Motor neuron (in vitro differentiated cells): ENCODE results near the gene STK32A. TPM values are rescaled to one million over a fixed set of nuclear protein-coding genes. Genes with fewer than 3 reads are reported as not detected.

Source experiments
- ATAC-seq, 8 experiments: fragments of 200-7000 bp; cut with Tn5 transposase; replicated peaks in 6 of 8; 2 replicates each; pipeline ENCODE4 v1.8.0; 2021; ENCODE audit warnings: mild to moderate bottlenecking in 8 of 8, moderate library complexity in 8 of 8
- H3K27ac ChIP-seq, 2 donors: fragments of 250-450 bp; sonication (Bioruptor Pico); 2 replicates each; pipeline ENCODE4 v1.9.0; 2021; ENCODE audit warnings: antibody characterized with exemption in 2 of 2, mild to moderate bottlenecking in 2 of 2, moderate library complexity in 1 of 2
- H3K4me1 ChIP-seq, 2 donors: fragments of 250-450 bp; sonication (Bioruptor Pico); replicated peaks in 1 of 2; 2 replicates each; pipeline ENCODE4 v1.6.1; 2021; ENCODE audit warnings: antibody characterized with exemption in 2 of 2, mild to moderate bottlenecking in 2 of 2, moderate library complexity in 1 of 2
- H3K4me3 ChIP-seq, 5 donors: fragments of 250-450 bp; sonication (Bioruptor Pico); 2 replicates each; pipeline ENCODE4 v1.9.0; 2021; ENCODE audit warnings: antibody characterized with exemption in 5 of 5, mild to moderate bottlenecking in 5 of 5, moderate library complexity in 4 of 5
- WGBS, 10 experiments: fragments of 450-650 bp; shearing (Covaris generic); methylation state at CpG; one replicate each; pipeline ENCODE4 v1.0.0; 2022; 5-methylcytosine and 5-hydroxymethylcytosine counted together
- in situ Hi-C, 9 experiments: fragments of 400-800 bp; cut with MboI; loops; one replicate each; pipeline ENCODE4 v1.15.0; 2021; ENCODE audit warnings: low sequenced_read_pairs in 9 of 9, low pct_unique_long_range_greater_than_20kb in 2 of 9; ENCODE audit not compliant: unreplicated experiment in 9 of 9
- total RNA-seq, 8 experiments: library from RNA; unstranded; fragments of 300-600 nt; gene quantifications; 2 replicates each; pipeline versions ENCODE4 v1.2.3 to v1.2.4, GENCODE V29; 2022

Gene STK32A
- total RNA-seq, 8 experiments from 2014 or later = 4.2 to 58.6 (median 26.5) TPM

GRCh38 chr5:147426640-147427327 is 192.0 kb downstream of the STK32A start:
- in situ Hi-C loops = no loop called here
- peak in 1 of 8 experiments; percentile 40 for ATAC-seq
- WGBS, 10 experiments = 63 to 100% (median 78%) methylated on average over 1 to 3 of the region's 3 CpGs; no CpG with 5 or more reads in 1 of the 10 experiments

GRCh38 chr5:147427521-147428401 is 192.9 kb downstream of the STK32A start:
- Histone ChIP-seq H3K4me3 (no peak overlapping the region), H3K27ac (no peak overlapping the region), H3K4me1 (peaks cover 3 to 15% of the 10 kb centered on the region in 2 donors)
- ATAC-seq = peak in 4 of 8 experiments; percentile 23 to 73 (median 48)
- 17 to 86% (median 60%) methylated on average over 1 of the region's 1 CpG; no CpG with 5 or more reads in 3 of the 10 experiments for WGBS, 10 experiments
- in situ Hi-C loops = no loop called here

More at GRCh38 chr5:147426640-147427327, 192.0 kb downstream of the STK32A start:
- Histone ChIP-seq H3K4me1 (peaks cover 0 to 10% of the 10 kb centered on the region in 2 donors), H3K27ac (no peak overlapping the region), H3K4me3 (no peak overlapping the region)

- in situ Hi-C loops = no loop called here
- ATAC-seq = no peak
- Histone ChIP-seq H3K27ac (no peak overlapping the region), H3K4me1 (peaks cover 3 to 15% of the 10 kb centered on the region in 2 donors), H3K4me3 (no peak overlapping the region)
- 20 to 100% (median 95%) methylated on average over 1 to 2 of the region's 2 CpGs; no CpG with 5 or more reads in 2 of the 10 experiments for WGBS, 10 experiments
These were observed 195.8 kb downstream of the STK32A start for GRCh38 chr5:147430628-147431027.

GRCh38 chr5:147431586-147431985 is 196.8 kb downstream of the STK32A start:
- no peak for ATAC-seq
- Histone ChIP-seq H3K4me1 (peaks cover 3 to 12% of the 10 kb centered on the region in 2 donors), H3K27ac (no peak overlapping the region), H3K4me3 (no peak overlapping the region)
- 50 to 100% (median 90%) methylated on average over 1 to 3 of the region's 3 CpGs; no CpG with 5 or more reads in 5 of the 10 experiments for WGBS, 10 experiments
- in situ Hi-C loops = no loop called here

GRCh38 chr5:147432323-147432722 is 197.5 kb downstream of the STK32A start:
- peaks cover 5 to 6% of the 10 kb centered on the region in 2 donors for H3K4me1 ChIP-seq
- no peak for ATAC-seq
- in situ Hi-C loops = no loop called here
- no peak overlapping the region for H3K4me3 ChIP-seq
- no peak overlapping the region for H3K27ac ChIP-seq
- WGBS, 10 experiments = 51 to 100% (median 82%) methylated on average over 1 to 4 of the region's 4 CpGs; no CpG with 5 or more reads in 2 of the 10 experiments

GRCh38 chr5:147434049-147434448 is 199.2 kb downstream of the STK32A start:
- ATAC-seq = peak in 1 of 8 experiments; percentile 9
- Histone ChIP-seq H3K4me3 (no peak overlapping the region), H3K27ac (no peak overlapping the region), H3K4me1 (peaks cover 5 to 9% of the 10 kb centered on the region in 2 donors)
- 70 to 100% (median 84%) methylated on average over 1 to 3 of the region's 3 CpGs; no CpG with 5 or more reads in 2 of the 10 experiments for WGBS, 10 experiments
- in situ Hi-C loops = no loop called here

- 60 to 100% (median 90%) methylated on average over 1 to 3 of the region's 3 CpGs for WGBS, 10 experiments
- H3K4me1 ChIP-seq = peaks cover 10 to 15% of the 10 kb centered on the region in 2 donors
- H3K4me3 ChIP-seq = no peak overlapping the region
- no peak for ATAC-seq
- no peak overlapping the region for H3K27ac ChIP-seq
- in situ Hi-C loops = no loop called here
These were observed 201.8 kb downstream of the STK32A start for GRCh38 chr5:147436596-147436995.

GRCh38 chr5:147437161-147437596 is 202.4 kb downstream of the STK32A start:
- Histone ChIP-seq H3K27ac (no peak overlapping the region), H3K4me3 (no peak overlapping the region), H3K4me1 (peaks cover 7 to 18% of the 10 kb centered on the region in 2 donors)
- WGBS, 10 experiments = 32 to 86% (median 70%) methylated on average over 2 to 4 of the region's 6 CpGs; no CpG with 5 or more reads in 3 of the 10 experiments
- in situ Hi-C loops = no loop called here
- no peak for ATAC-seq
